ENCODE results near the gene DLEC1. TPM values are rescaled to one million over a fixed set of nuclear protein-coding genes. Genes with fewer than 3 reads are reported as not detected.

The DLEC1 gene
- total and polyA plus RNA-seq, 9 of the 15 experiments (the other 6 are each of a cell fraction or from before 2014, with no cell fraction given): 0.07 to 0.08 TPM; not detected in 7

- TF ChIP-seq NR4A1 (CRISPR knock-in tag; IDR thresholded peaks at IDR 0.05): 0 out of 2 replicates have a peak, but pooled peaks have one; percentile 59
- TF ChIP-seq NR4A1 (tag; IDR thresholded peaks at IDR 0.05): no peak
- TF ChIP-seq MTA2 (IDR thresholded peaks at IDR 0.05; ENCODE audit: low read depth): no peak
- TF ChIP-seq, protein P1, sequence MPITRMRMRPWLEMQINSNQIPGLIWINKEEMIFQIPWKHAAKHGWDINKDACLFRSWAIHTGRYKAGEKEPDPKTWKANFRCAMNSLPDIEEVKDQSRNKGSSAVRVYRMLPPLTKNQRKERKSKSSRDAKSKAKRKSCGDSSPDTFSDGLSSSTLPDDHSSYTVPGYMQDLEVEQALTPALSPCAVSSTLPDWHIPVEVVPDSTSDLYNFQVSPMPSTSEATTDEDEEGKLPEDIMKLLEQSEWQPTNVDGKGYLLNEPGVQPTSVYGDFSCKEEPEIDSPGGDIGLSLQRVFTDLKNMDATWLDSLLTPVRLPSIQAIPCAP (CRISPR knock-in tag; IDR thresholded peaks at IDR 0.05; ENCODE audit: borderline replicate concordance): no peak
- TF ChIP-seq XRCC3 (IDR thresholded peaks at IDR 0.05): no peak
- peak; percentile 93 for TF ChIP-seq SUPT5H (IDR thresholded peaks at IDR 0.05)
- TF ChIP-seq JUNB (CRISPR knock-in tag; conservative IDR thresholded peaks at IDR 0.05): no peak
- TF ChIP-seq SREBF1 (IDR thresholded peaks at IDR 0.05; ENCODE audit: borderline replicate concordance, low read depth, low read length): no peak
- peak; percentile 9 for TF ChIP-seq NFYB (IDR thresholded peaks at IDR 0.05; ENCODE audit: extremely low read depth, insufficient read length)
- no peak for TF ChIP-seq SLC30A9 (CRISPR knock-in tag; IDR thresholded peaks at IDR 0.05)
- TF ChIP-seq ZNF436 (CRISPR knock-in tag; IDR thresholded peaks at IDR 0.05): no peak
- TF ChIP-seq ASH1L (IDR thresholded peaks at IDR 0.05; ENCODE audit: borderline replicate concordance, low read depth, partially characterized antibody): peak; percentile 58
- peak; percentile 65; the same call in 1 of the 2 replicates for TF ChIP-seq ESRRA (IDR thresholded peaks at IDR 0.05; ENCODE audit: borderline replicate concordance, low read depth)
- no peak for TF ChIP-seq SMC3 (conservative IDR thresholded peaks at IDR 0.05; ENCODE audit: insufficient read depth, low read depth, low read length)
- TF ChIP-seq ZSCAN32 (CRISPR knock-in tag; IDR thresholded peaks at IDR 0.05): 0 out of 2 replicates have a peak, but pooled peaks have one; percentile 26
- TF ChIP-seq HBP1 (CRISPR knock-in tag; IDR thresholded peaks at IDR 0.05): peak; percentile 83
- no peak for TF ChIP-seq POLR3A (IDR thresholded peaks at IDR 0.05; ENCODE audit: borderline replicate concordance, extremely low read depth, insufficient read depth, insufficient read length)
- TF ChIP-seq RB1 (IDR thresholded peaks at IDR 0.05; ENCODE audit: low read depth): peak; percentile 76
- TF ChIP-seq KAT2B (IDR thresholded peaks at IDR 0.05; ENCODE audit: low read depth, low read length): no peak
- peak; percentile 70; the same call in 1 of the 2 replicates for TF ChIP-seq TCF7 (IDR thresholded peaks at IDR 0.05; ENCODE audit: borderline replicate concordance)
- TF ChIP-seq NBN (IDR thresholded peaks at IDR 0.05; ENCODE audit: low read depth): 0 out of 2 replicates have a peak, but pooled peaks have one; percentile 21
- TF ChIP-seq TSHZ1 (CRISPR knock-in tag; IDR thresholded peaks at IDR 0.05): peak; percentile 66; the same call in 1 of the 2 replicates
- no peak for TF ChIP-seq STAT5B (CRISPR knock-in tag; IDR thresholded peaks at IDR 0.05)
- TF ChIP-seq HEY1 (CRISPR knock-in tag; IDR thresholded peaks at IDR 0.05; ENCODE audit: borderline replicate concordance): no peak
These were observed 98.0 kb downstream of the DLEC1 start, which contains the start of gene ACAA1 (continued) for GRCh38 chr3:38136777-38137614.
